Measurements from ENCODE around the gene PNMA8A. TPM values are rescaled to one million over a fixed set of nuclear protein-coding genes. Genes with fewer than 3 reads are reported as not detected.

Gene PNMA8A
- total RNA-seq, 4 donors from 2014 or later, result 0.38 TPM; not detected in 3

GRCh38 chr19:46426506-46427162 is 44.7 kb downstream of the PNMA8A start:
- Histone ChIP-seq H3K27ac (peak overlapping the region in 1 of 4 donors; percentile 33), H3K27me3 (peaks cover 0 to 100% (median 6%) of the 10 kb centered on the region in 4 donors), H3K4me1 (peaks cover 0 to 24% (median 6%) of the 10 kb centered on the region in 3 donors), H3K4me3 (peak overlapping the region; percentile 6 to 52 (median 46)), H3K36me3 (no peaks in the 10 kb centered on the region), H3K9me3 (no peaks in the 10 kb centered on the region)
- no peak for DNase-seq
- 5 to 7% methylated on average over 20 of the region's 32 CpGs for WGBS, 2 donors
- intact Hi-C loops (cut with DNase I), result no loop called here
- TF ChIP-seq POLR2A (IDR thresholded peaks at IDR 0.05), result no peak
- no peak for TF ChIP-seq CTCF (IDR thresholded peaks at IDR 0.05)

- Histone ChIP-seq H3K27ac (peak overlapping the region in 1 of 4 donors; percentile 33), H3K27me3 (peaks cover 0 to 100% (median 5%) of the 10 kb centered on the region in 4 donors), H3K4me1 (peaks cover 0 to 24% (median 6%) of the 10 kb centered on the region in 3 donors), H3K36me3 (no peaks in the 10 kb centered on the region), H3K9me3 (no peaks in the 10 kb centered on the region), H3K4me3 (peak overlapping the region; percentile 6 to 52 (median 46))
- 3 to 20% methylated on average over 2 to 8 of the region's 10 CpGs for WGBS, 2 donors
- no peak for TF ChIP-seq CTCF (IDR thresholded peaks at IDR 0.05)
- no peak for TF ChIP-seq POLR2A (IDR thresholded peaks at IDR 0.05)
- DNase-seq, result no peak
- intact Hi-C loops (cut with DNase I), result no loop called here
Measured at GRCh38 chr19:46426035-46426505, 45.3 kb downstream of the PNMA8A start.

GRCh38 chr19:46423188-46423587 is 48.2 kb downstream of the PNMA8A start:
- Histone ChIP-seq H3K4me3 (no peak overlapping the region), H3K4me1 (peaks cover 0 to 13% (median 0%) of the 10 kb centered on the region in 3 donors), H3K27ac (no peak overlapping the region), H3K9me3 (no peaks in the 10 kb centered on the region), H3K27me3 (peaks cover 0 to 97% (median 5%) of the 10 kb centered on the region in 4 donors), H3K36me3 (no peaks in the 10 kb centered on the region)
- intact Hi-C loops (cut with DNase I), result no loop called here
- DNase-seq, result no peak
- WGBS, 2 donors, result 51 to 81% methylated on average over 4 to 5 of the region's 5 CpGs
- TF ChIP-seq POLR2A (IDR thresholded peaks at IDR 0.05), result no peak
- no peak for TF ChIP-seq CTCF (IDR thresholded peaks at IDR 0.05)

GRCh38 chr19:46422344-46422743 is 49.0 kb downstream of the PNMA8A start:
- Histone ChIP-seq H3K4me3 (no peak overlapping the region), H3K27ac (no peak overlapping the region), H3K36me3 (no peaks in the 10 kb centered on the region), H3K9me3 (no peaks in the 10 kb centered on the region), H3K4me1 (peaks cover 0 to 13% (median 0%) of the 10 kb centered on the region in 3 donors), H3K27me3 (peaks cover 0 to 96% (median 3%) of the 10 kb centered on the region in 4 donors)
- WGBS, 2 donors, result 60 to 80% methylated on average over 1 of the region's 2 CpGs
- TF ChIP-seq CTCF (IDR thresholded peaks at IDR 0.05) (no peak), POLR2A (IDR thresholded peaks at IDR 0.05) (no peak)
- intact Hi-C loops (cut with DNase I), result no loop called here
- DNase-seq, result no peak

- 68 to 69% methylated on average over 5 to 7 of the region's 7 CpGs for whole genome bisulfite sequencing, 2 donors
- no peak overlapping the region for H3K27ac ChIP-seq
Measured at GRCh38 chr19:46420056-46420455, 51.3 kb downstream of the PNMA8A start.

More at GRCh38 chr19:46420056-46420455, 51.3 kb downstream of the PNMA8A start:
- no peak overlapping the region for H3K4me3 ChIP-seq
- intact Hi-C loops (cut with DNase I), result no loop called here
- no peaks in the 10 kb centered on the region for H3K36me3 ChIP-seq
- peaks cover 0 to 96% (median 0%) of the 10 kb centered on the region in 4 donors for H3K27me3 ChIP-seq
- H3K4me1 ChIP-seq, result peaks cover 6 to 17% (median 9%) of the 10 kb centered on the region in 3 donors
- H3K9me3 ChIP-seq, result no peaks in the 10 kb centered on the region
- DNase-seq, result no peak
- TF ChIP-seq POLR2A (IDR thresholded peaks at IDR 0.05), result no peak

Other genes starting within 250 kb of the PNMA8A start
- gene IGFL1, start 241.8 kb downstream of the PNMA8A start, total RNA-seq, result 10 to 100 TPM in 3 of 4 donors, 1 to 10 TPM in 1; 2.9 to 46.0 (median 22.0) TPM
- 10 to 100 TPM in 1 of 4 donors, 1 to 10 TPM in 3; 3.8 to 52.8 (median 6.2) TPM for gene HIF3A, start 174.5 kb downstream of the PNMA8A start, total RNA-seq
- gene PPP5C, start 124.5 kb downstream of the PNMA8A start, total RNA-seq, result 10 to 100 TPM; 33.8 to 51.3 (median 43.2) TPM
- 1 to 10 TPM in 1 of 4 donors, under 1 TPM in 3; 0.53 to 1.7 (median 0.62) TPM for gene CCDC8, start 58.0 kb downstream of the PNMA8A start, total RNA-seq
- not detected for gene PNMA8C, start 42.6 kb downstream of the PNMA8A start, total RNA-seq
- gene PNMA8B, start 24.3 kb upstream of the PNMA8A start, total RNA-seq, result 1 to 10 TPM in 1 of 4 donors, under 1 TPM in 3; 0.13 to 1.1 (median 0.79) TPM
- 100 to 1,000 TPM in 1 of 4 donors, 10 to 100 TPM in 3; 61.9 to 147 (median 84.6) TPM for gene CALM3, start 129.8 kb upstream of the PNMA8A start, total RNA-seq
- 1 to 10 TPM in 2 of 4 donors, under 1 TPM in 1, not detected in 1; 0.57 to 3.0 (median 1.1) TPM for gene PTGIR, start 153.5 kb upstream of the PNMA8A start, total RNA-seq
- gene GNG8, start 164.6 kb upstream of the PNMA8A start, total RNA-seq, result not detected
- gene DACT3, start 189.6 kb upstream of the PNMA8A start, total RNA-seq, result 1 to 10 TPM in 2 of 4 donors, under 1 TPM in 2; 0.22 to 5.7 (median 1.8) TPM
- 10 to 100 TPM; 28.8 to 54.2 (median 31.8) TPM for gene PRKD2, start 245.6 kb upstream of the PNMA8A start, total RNA-seq

Measured in esophagus squamous epithelium (tissue), 5 donors.